PC-9 (cell line): ENCODE data around the gene WWC2. TPM values are rescaled to one million over a fixed set of nuclear protein-coding genes. Genes with fewer than 3 reads are reported as not detected.

Experiments used
- BruUV-seq: library from RNA; stranded (reverse); fragments of 400-500 nt; replicated peaks from 2 replicates; lab custom pipeline; 2021; lab: Mats Ljungman, UMichigan
- CTCF ChIA-PET: fragments of 300-600 bp; sonication (Branson Sonifier 250); formaldehyde crosslinking; loops from one replicate; lab custom pipeline; 2022; ENCODE audit warnings: antibody characterized with exemption; lab: Charles Lee
- POLR2A ChIA-PET: fragments of 300-600 bp; sonication (Branson Sonifier 250); formaldehyde crosslinking; loops from one replicate; lab custom pipeline; 2022; ENCODE audit warnings: antibody characterized with exemption; ENCODE audit not compliant: unreplicated experiment; lab: Charles Lee
- DNase-seq, 2 experiments: peaks; one replicate each; pipeline versions ENCODE4 v3.0.0 to v3.0.0-alpha.2; 2015 to 2022; ENCODE audit warnings: mixed read lengths in 1 of 2
- H2AFZ ChIP-seq: fragments of 200-600 bp; sonication (generic); 2 replicates; pipeline ENCODE4 v1.8.1; 2017; ENCODE audit warnings: antibody characterized with exemption
- H3F3A ChIP-seq: fragments of 200-600 bp; sonication (generic); 2 replicates; pipeline ENCODE4 v1.8.1; 2017; ENCODE audit warnings: antibody characterized with exemption, mild to moderate bottlenecking, low read depth; ENCODE audit not compliant: insufficient read depth
- H3K27ac ChIP-seq: fragments of 200-600 bp; sonication (generic); 2 replicates; pipeline ENCODE4 v1.6.1; 2016; ENCODE audit warnings: mixed run types
- H3K27me3 ChIP-seq: fragments of 200-600 bp; sonication (generic); 2 replicates; pipeline ENCODE4 v1.6.1; 2016; ENCODE audit warnings: low read depth, mixed run types; ENCODE audit not compliant: insufficient read depth
- H3K36me3 ChIP-seq: fragments of 200-600 bp; sonication (generic); 2 replicates; pipeline ENCODE4 v1.6.1; 2016; ENCODE audit warnings: low read depth, mixed run types
- H3K4me1 ChIP-seq: fragments of 200-600 bp; sonication (generic); replicated peaks from 2 replicates; pipeline ENCODE4 v1.6.1; 2016; ENCODE audit warnings: mixed run types; ENCODE audit not compliant: insufficient read depth
- H3K4me2 ChIP-seq: fragments of 200-600 bp; sonication (generic); 2 replicates; pipeline ENCODE4 v1.6.1; 2017; ENCODE audit warnings: mixed run types
- H3K4me3 ChIP-seq: fragments of 200-600 bp; sonication (generic); 2 replicates; pipeline ENCODE4 v1.6.1; 2016; ENCODE audit warnings: mixed run types
- H3K79me2 ChIP-seq: fragments of 200-600 bp; sonication (generic); 2 replicates; pipeline ENCODE4 v1.6.1; 2017; ENCODE audit warnings: low read depth, mixed run types
- H3K9me2 ChIP-seq: fragments of 200-600 bp; sonication (generic); 2 replicates; pipeline ENCODE4 v1.8.1; 2017; ENCODE audit warnings: mild to moderate bottlenecking; ENCODE audit not compliant: insufficient read depth
- H3K9me3 ChIP-seq: fragments of 200-600 bp; sonication (generic); 2 replicates; pipeline ENCODE4 v1.8.1; 2016; ENCODE audit warnings: low read depth; ENCODE audit not compliant: insufficient read depth
- H4K20me1 ChIP-seq: fragments of 200-600 bp; sonication (generic); 2 replicates; pipeline ENCODE4 v1.8.1; 2017; ENCODE audit not compliant: insufficient read depth
- CTCF ChIP-seq: fragments of 200-600 bp; sonication (generic); conservative IDR thresholded peaks from 2 replicates; pipeline ENCODE4 v1.6.1; 2017; ENCODE audit warnings: mixed run types, antibody characterized with exemption, mild to moderate bottlenecking, moderate library complexity
- EZH2 ChIP-seq: fragments of 200-600 bp; sonication (generic); IDR thresholded peaks from 2 replicates; pipeline ENCODE4 v1.8.0; 2017; ENCODE audit warnings: antibody characterized with exemption, low read depth
- intact Hi-C: fragments of 100-400 bp; cut with micrococcal nuclease; formaldehyde crosslinking; loops from one replicate; pipeline ENCODE4 v1.10.0; 2022; ENCODE audit not compliant: unreplicated experiment
- total RNA-seq: library from RNA; stranded (reverse); gene quantifications from 2 replicates; pipeline ENCODE4 v1.2.3, GENCODE V29; 2021

The WWC2 gene
- total RNA-seq, 1 experiment from 2014 or later = 42.3 TPM

DNA sequence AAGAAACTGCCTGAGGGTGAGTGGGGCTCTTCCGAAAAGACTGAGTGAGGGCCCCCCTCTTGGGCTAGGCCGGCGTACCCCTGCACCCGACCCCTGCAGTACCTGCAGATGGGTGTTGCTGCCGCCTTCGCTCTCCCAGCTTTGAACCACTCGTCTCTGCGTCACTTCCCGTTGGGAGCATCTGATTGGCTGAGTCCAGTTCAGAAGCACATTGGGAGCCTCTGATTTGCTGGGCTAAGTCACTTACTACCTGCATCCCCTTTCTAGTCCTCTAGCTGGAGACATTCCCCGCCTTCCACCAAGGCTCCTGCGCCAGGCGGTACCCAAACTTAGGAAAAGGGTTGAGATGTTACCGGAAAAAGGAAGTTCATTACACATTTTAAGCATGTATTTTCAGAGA, 20.4 kb upstream of the WWC2 start:
- intact Hi-C loops = loop anchor here (10.0 kb wide), 1 partner anchor 326 kb away; no protein-coding TSS in a partner anchor
- no peaks in the 10 kb centered on the region for H3K79me2 ChIP-seq
- ChIA-PET CTCF (no interaction called here), POLR2A (no interaction called here)
- no peaks in the 10 kb centered on the region for H3K36me3 ChIP-seq
- no peaks in the 10 kb centered on the region for H3F3A ChIP-seq
- no peaks in the 10 kb centered on the region for H3K27me3 ChIP-seq
- no peaks in the 10 kb centered on the region for H3K9me3 ChIP-seq
- BruUV-seq = no TSS peak
- H3K27ac ChIP-seq = no peak overlapping the region
- H2AFZ ChIP-seq = no peak overlapping the region
- 0 out of 2 replicates have a peak, but pooled peaks cover 8% of the 10 kb centered on the region for H3K4me1 ChIP-seq
- H4K20me1 ChIP-seq = no peaks in the 10 kb centered on the region
- no peak for TF ChIP-seq EZH2
- TF ChIP-seq CTCF = no peak
- H3K4me3 ChIP-seq = no peak overlapping the region
- no peaks in the 10 kb centered on the region; the same call in 1 of the 2 replicates for H3K9me2 ChIP-seq
- DNase-seq = no peak
- no peak overlapping the region for H3K4me2 ChIP-seq

DNA sequence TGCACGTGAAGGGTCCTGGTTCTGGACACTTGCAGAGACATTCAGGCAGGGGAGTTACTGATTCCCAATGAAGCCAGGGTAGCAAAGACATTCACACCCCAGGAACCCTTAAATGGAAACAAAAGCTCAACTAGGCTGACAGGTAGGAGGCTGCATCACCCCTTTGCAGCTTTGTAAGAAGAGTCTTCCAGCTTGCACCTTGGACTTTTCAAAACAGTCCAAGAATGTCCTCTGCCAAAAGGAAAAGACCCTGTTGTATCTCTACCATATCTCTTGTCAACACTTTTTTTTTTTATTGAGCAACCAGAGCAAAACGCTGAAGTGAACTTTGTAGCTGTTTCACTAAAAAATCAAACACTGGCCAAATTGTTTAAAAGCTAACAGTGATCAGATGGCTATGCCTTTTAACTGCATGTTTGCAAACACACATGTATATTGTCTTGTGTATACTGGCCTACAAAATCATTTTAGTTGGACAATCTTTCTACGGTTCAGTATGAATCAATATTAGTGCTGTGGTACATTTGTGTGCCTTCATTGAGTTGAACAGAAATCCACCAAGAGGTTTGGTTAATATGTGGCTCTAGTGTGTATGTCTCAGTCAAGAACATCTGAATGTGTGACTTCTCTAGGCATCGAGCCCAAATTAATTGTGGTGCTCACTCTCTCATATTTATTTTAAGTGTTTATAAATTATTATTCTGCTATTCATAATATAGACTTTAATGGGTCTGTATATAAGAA, 18.5 kb upstream of the WWC2 start:
- H3K9me2 ChIP-seq = no peaks in the 10 kb centered on the region
- H3K9me3 ChIP-seq = no peaks in the 10 kb centered on the region
- POLR2A ChIA-PET = no interaction called here
- BruUV-seq = no TSS peak
- no peak overlapping the region for H2AFZ ChIP-seq
- H3F3A ChIP-seq = no peaks in the 10 kb centered on the region
- H3K79me2 ChIP-seq = no peaks in the 10 kb centered on the region
- H3K4me2 ChIP-seq = no peak overlapping the region
- no peak overlapping the region for H3K4me3 ChIP-seq
- CTCF ChIA-PET = interaction anchor here (0.5 to 0.6 kb wide), 2 partner anchors 17 to 170 kb away, joined by 6 to 7 read pairs; no protein-coding TSS in a partner anchor
- intact Hi-C loops = no loop called here
- no peaks in the 10 kb centered on the region for H3K27me3 ChIP-seq
- no peak overlapping the region for H3K27ac ChIP-seq
- no peaks in the 10 kb centered on the region for H3K36me3 ChIP-seq
- no peaks in the 10 kb centered on the region for H4K20me1 ChIP-seq
- no peak for DNase-seq
- no peak for TF ChIP-seq CTCF
- no peak for TF ChIP-seq EZH2
- no peaks in the 10 kb centered on the region for H3K4me1 ChIP-seq

DNA sequence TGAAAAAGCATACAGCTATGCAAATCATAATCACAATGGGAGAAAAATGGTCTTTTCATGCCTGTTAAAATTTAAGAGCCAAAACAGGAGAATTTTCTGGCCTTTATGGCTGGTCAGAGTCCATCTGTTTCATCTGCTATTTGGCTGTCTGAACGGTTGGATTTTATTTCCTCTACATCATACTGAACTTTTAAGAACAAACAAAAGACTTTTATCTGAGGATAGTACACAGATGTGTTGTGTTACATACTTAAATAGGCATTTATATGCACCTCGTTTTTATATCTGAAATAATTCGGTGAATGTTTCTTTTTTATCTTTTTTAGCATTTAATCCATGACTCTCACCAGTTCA, 18.0 kb upstream of the WWC2 start:
- CTCF ChIA-PET = no interaction called here
- Histone ChIP-seq H3K9me3 (no peaks in the 10 kb centered on the region), H3K27ac (no peak overlapping the region), H2AFZ (no peak overlapping the region), H3K79me2 (no peaks in the 10 kb centered on the region), H3K4me1 (no peaks in the 10 kb centered on the region), H3K9me2 (no peaks in the 10 kb centered on the region), H3K27me3 (no peaks in the 10 kb centered on the region), H3K4me2 (no peak overlapping the region), H3K36me3 (no peaks in the 10 kb centered on the region), H4K20me1 (no peaks in the 10 kb centered on the region), H3K4me3 (no peak overlapping the region), H3F3A (no peaks in the 10 kb centered on the region)
- no peak for DNase-seq
- BruUV-seq = no TSS peak
- TF ChIP-seq CTCF = no peak
- no peak for TF ChIP-seq EZH2
- POLR2A ChIA-PET = no interaction called here
- intact Hi-C loops = no loop called here
